HG03108 (cell line): ENCODE data around the gene MPRIP.
"Not testable (repeated sequence)": the region's sequence is repeated elsewhere in the genome, so short reads cannot be mapped to it uniquely, and the experiment has no call there.

ENCODE experiments used
- ATAC-seq: cut with Tn5 transposase; IDR thresholded peaks from one replicate; pipeline ENCODE4 v1.9.1; 2021; ENCODE audit warnings: moderate library complexity; ENCODE audit not compliant: unreplicated experiment

MPRIP gene

DNA sequence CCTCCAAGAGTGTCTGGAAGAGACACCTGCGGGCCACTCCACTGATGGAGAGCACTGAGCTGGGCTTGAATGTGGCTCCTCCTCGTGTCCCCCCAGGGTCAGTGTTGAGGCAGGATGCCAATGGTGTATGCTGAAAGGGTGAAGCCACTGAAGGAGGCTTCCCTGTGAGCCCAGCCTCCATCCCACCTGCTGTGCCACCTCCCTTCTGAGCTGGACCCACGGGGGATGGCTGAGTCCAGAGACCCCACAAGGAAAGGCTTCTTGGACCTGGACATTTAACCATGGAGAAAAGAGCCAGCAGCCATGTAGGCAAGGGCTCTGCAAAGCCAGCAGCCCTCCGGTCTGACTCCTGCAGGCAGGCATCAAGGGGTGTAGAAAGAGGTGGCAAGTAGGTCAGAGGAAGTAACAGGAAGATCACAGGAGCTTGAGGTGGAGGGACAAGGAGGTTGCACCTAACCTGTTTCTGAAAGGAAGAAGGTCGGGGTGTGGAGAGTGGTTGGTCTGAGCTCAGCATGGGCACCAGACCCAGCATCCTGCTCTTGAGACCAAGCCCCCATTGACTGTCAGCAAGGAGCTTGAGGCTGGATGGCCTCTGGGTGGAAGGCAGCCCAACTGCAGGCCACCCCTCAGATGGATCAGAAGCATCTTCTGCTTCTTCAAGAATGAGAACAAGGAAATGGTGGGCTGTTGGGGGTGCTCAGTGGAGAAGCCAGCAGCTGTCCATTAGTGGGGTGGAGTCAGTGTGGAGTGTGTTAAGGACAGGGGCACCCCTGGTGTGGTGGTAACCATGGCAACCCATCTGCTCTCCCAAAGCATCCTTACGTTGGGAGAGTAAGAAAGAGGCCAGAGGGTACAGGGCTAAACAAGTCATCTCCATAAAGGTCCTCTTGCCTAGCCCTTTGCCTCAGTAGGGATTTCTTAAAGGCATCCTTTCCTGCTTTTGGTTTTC is 83.2 kb downstream of the MPRIP start:
- ATAC-seq = no peak

GRCh38 chr17:17126131-17127110 is 84.2 kb downstream of the MPRIP start:
- ATAC-seq = no peak

DNA sequence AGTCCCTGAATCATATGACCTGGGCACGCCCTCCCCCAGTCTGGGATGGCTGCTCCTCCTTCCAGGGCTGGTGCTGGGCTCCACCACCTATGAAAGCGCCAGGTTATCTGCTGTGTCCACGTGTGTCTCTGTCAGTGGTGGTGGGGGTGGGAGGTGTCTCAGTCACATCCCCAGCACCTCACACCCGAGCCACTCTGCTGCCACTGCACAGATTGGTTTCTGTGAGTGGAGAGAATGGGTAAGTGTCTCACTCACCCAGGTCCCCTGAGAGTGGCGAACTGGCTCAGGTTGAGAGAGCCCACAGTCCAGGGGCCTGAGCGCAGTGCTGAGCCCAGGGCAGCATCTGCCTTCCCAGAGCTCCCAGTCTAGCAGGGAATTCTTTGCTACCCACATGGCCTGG is 84.9 kb downstream of the MPRIP start:
- ATAC-seq = no peak

DNA sequence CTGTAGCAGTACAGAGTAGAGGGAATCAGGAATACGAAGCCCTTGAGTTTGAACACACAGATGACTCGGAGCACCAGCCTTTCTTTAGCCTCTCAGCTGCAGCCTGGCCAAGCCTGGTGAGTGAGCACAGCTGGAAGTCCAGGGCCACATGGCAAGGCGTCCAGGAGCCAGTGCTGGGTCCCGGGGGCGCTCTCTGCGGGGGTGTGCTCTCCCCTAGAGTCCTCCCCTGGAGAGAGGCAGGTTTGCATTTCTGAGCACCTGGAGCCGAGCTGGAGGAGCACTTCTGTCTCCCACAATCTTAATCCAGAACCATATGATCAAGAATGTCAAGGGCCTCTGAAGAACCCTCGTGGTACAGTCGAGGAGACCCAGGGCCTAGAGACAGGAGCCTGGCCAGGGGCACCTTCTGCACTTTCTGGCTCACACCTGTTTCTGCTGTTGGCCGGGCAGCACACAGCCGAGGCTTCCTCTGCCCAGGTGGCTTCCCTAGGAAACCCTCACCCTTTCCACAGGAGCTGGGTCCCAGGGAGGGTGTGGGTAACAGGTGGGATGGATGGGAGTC is 85.6 kb downstream of the MPRIP start:
- ATAC-seq = no peak

GRCh38 chr17:17128476-17129075 is 86.3 kb downstream of the MPRIP start:
- no peak for ATAC-seq

GRCh38 chr17:17129466-17129865 is 87.2 kb downstream of the MPRIP start:
- ATAC-seq = no peak

GRCh38 chr17:17130077-17130844 is 88.0 kb downstream of the MPRIP start:
- no peak for ATAC-seq

GRCh38 chr17:17131839-17132238 is 89.6 kb downstream of the MPRIP start:
- no peak for ATAC-seq

- ATAC-seq = no peak
These were observed 90.5 kb downstream of the MPRIP start for GRCh38 chr17:17132746-17133145.

- ATAC-seq = no peak
These were observed 92.0 kb downstream of the MPRIP start for GRCh38 chr17:17134051-17134956.

DNA sequence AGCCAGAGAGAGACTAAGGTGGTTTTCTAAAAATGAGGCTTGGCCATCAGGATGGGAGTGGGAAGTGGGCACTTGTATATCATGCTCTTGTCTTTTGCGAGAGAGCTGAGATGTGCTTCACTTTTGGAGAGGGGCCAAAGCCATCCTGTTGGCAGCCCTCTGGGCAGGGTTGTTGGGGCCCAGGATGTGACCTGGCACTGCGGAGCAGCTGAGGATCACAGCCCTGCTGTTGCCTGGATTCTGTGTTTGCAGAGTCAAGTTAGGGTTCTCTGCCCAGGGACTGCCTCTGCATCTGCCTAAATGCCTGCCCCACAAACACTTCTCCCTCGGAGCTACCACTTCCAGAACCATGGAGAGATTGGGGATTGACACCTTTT is 92.7 kb downstream of the MPRIP start:
- ATAC-seq = no peak

GRCh38 chr17:17136221-17136620 is 94.0 kb downstream of the MPRIP start:
- not testable (repeated sequence) for ATAC-seq

DNA sequence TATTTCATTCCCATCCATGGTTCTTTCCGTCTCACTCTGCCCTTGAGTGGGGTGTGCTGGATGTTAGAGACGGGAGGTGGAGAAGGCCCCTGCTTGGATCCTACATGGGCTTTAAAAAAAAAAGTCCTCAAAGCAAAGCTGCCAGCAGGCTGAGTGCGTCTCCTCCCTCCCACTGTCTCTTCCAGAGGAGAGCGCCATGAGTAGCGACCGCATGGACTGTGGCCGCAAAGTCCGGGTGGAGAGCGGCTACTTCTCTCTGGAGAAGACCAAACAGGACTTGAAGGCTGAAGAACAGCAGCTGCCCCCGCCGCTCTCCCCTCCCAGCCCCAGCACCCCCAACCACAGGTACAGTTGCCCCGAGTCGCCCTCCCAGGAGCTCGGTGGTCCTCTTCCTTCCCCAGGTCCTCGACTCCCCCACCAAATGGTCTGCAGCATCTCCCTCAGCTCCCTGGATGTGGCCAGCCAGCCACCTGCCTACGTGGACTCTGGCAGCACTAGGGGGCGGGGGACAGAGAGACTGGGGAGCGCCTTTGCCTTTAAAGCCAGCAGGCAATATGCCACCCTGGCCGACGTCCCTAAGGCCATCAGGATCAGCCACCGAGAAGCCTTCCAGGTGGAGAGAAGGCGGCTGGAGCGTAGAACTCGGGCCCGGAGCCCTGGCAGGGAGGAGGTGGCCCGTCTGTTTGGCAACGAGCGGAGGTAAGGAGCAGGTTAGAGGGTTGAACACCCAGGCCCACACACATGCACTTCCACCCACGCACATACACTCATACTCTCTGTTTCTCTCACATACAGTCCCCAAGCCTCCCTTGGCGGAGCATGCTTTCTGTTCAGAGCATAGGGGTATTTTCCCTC is 95.7 kb downstream of the MPRIP start:
- no peak for ATAC-seq

DNA sequence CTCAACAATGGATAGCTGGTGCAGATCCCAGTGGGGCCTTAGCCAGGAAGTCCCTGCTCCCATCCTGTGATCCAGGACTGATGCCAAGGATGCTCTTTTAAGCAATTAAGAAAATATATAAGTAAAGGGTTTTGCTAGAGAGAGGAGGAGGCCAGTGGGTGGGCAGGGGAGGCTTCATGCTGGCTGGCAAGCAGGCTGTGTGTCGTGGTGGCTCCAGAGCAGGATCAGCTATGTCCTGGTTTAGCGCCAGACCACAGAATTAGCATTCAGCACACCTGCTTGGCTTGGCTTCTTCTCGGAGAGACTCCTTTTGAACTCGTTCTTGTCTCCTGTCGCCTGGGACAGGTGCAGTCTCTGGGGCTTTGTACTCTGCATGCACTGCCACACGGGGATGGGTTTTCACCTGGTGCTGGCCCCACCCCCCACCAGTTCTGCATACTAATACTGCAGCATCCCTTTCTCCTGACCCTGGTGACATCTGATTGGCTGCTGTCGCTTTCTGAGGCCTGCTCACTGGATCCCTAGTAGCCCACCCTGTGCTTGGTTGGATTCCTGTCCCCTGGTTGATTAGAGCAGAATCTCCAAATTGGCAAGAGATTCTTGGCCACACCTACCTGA is 97.8 kb downstream of the MPRIP start:
- no peak for ATAC-seq

- ATAC-seq = no peak
These were observed 98.3 kb downstream of the MPRIP start for GRCh38 chr17:17140590-17140980.

- no peak for ATAC-seq
These were observed 99.0 kb downstream of the MPRIP start for GRCh38 chr17:17141279-17141678.

DNA sequence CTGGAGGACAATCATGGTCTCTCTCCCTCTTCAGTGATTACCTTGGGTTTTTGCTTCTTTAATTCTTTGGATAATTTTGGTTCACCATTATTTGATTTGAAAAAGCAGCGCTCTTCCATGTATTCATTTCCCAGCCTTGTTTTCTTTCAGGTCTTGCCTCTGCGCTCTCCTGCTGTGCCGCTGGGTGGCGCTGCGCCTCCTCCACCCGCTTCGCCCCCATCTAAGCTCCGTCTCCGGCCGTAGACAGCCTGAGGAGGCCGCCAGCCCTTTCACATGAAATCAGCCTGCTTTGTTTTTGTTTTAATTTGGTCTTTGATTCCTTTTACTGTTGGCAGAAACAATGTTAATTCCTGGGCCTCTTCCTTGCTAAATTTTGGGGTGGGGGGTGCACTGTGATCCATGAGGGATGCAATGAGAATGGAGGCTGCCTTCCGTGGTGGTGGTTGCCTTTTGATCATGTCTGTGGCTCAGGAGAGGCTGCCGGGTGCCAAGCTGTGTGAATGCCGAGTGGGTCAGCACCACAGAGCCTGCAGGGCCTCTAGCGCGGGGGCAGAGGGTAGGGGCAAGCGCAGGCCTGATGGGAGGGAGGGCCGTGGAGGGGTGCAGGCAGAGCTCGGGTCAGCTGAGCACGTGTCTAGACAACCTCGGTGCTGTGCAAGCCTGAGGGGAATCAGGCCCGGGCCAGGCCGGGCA is 99.7 kb downstream of the MPRIP start:
- ATAC-seq = no peak
